ENCODE data around the gene AP4M1.

GRCh38 chr7:100102950-100103840 is 1.8 kb downstream of the AP4M1 start:
- TF ChIP-seq TCF4 (CRISPR knock-in tag; IDR thresholded peaks at IDR 0.05; ENCODE audit: borderline replicate concordance) (no peak), TSHZ2 (CRISPR knock-in tag; IDR thresholded peaks at IDR 0.05) (no peak), PPARA (CRISPR knock-in tag; IDR thresholded peaks at IDR 0.05; ENCODE audit: borderline replicate concordance) (no peak), PATZ1 (CRISPR knock-in tag; IDR thresholded peaks at IDR 0.05; ENCODE audit: borderline replicate concordance) (no peak), ZFP3 (CRISPR knock-in tag; IDR thresholded peaks at IDR 0.05) (no peak), SNAI2 (CRISPR knock-in tag; IDR thresholded peaks at IDR 0.05) (no peak)
